ENCODE measurements around the gene SUMO2. TPM values are rescaled to one million over a fixed set of nuclear protein-coding genes. Genes with fewer than 3 reads are reported as not detected.

The SUMO2 gene
- total RNA-seq, 1 donor from 2014 or later: 679 TPM

DNA sequence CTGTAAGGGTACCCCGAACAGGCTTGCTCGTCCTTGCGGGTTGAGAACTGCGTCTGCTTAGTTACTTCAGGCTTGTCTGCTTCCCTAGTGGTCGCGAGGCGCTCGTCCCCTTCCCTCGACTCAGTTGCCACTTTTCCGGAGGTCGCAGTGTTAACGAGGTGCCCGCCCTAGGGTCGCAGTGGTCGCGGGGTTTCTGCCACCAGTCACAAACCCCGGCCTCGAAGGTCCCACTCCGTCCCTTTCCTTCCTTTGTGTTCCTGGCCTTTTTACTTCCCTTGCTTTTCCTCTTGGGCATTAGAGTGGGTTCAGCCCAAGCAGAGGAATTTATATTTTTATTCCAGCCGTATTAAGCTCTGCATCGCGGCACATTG is 23.0 kb upstream of the SUMO2 start:
- no peaks in the 10 kb centered on the region for H3K9me3 Mint-ChIP-seq
- peaks cover 22% of the 10 kb centered on the region for H3K36me3 Mint-ChIP-seq (ENCODE audit: low read depth)
- DNase-seq (ENCODE audit: low spot score): no peak
- H3K4me3 Mint-ChIP-seq (ENCODE audit: low read depth): peak overlapping the region; percentile 91
- H3K27ac Mint-ChIP-seq: peak overlapping the region; percentile 96
- H3K27me3 Mint-ChIP-seq (ENCODE audit: low read depth): no peaks in the 10 kb centered on the region
- intact Hi-C loops (cut with micrococcal nuclease): loop anchor here (2.0 to 10.0 kb wide), 2 partner anchors 23 to 49 kb away; partner anchors contain the start of gene SUMO2
- H3K4me1 Mint-ChIP-seq (ENCODE audit: low read depth): peaks cover 11% of the 10 kb centered on the region

DNA sequence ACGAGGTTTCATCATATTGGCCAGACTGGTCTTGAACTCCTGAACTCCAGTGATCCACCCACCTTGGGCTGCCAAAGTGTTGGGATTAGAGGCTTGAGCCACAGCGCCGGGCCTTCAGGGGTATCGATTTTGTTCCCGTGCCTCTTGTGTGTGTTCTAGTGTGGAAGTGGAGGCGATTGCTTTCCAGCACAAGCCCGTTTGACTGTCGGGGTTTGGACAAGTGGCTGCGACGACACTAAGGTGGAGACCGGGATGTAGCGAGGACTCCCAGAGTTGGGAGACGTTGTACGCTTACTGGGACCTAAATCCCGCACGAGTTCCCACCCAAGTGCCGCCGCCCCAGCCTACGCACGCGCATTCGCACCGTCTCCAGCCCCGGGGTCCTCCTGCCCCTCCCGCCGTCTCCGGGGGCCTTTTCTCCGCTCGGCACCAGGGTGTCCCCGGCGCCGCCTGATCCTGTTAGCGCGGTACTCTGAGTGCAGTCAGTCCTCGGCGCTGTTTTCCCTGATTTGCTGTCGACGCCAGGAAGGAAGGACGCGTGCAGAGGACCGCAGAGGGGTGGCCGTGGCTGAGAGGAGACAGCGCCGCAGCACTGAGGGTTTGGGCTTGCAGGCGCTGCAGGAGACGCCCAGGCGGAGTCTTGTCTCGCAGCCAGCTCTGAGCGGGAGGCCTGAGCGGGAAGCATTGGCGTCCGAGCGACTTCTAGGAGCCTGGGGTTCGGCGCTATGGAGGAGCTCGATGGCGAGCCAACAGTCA is 22.5 kb upstream of the SUMO2 start, which contains the start of gene NUP85:
Gene NUP85, plus strand, starts transcription at position 643 of the 756 bp plus-strand sequence. Its CDS starts 83 bp downstream, at position 726.
- H3K9me3 Mint-ChIP-seq: no peaks in the 10 kb centered on the region
- intact Hi-C loops (cut with micrococcal nuclease): loop anchor here (2.0 to 10.0 kb wide), 2 partner anchors 22 to 50 kb away; partner anchors contain the start of gene SUMO2
- peak within 1 kb of the TSS; percentile 91 for H3K4me3 Mint-ChIP-seq (ENCODE audit: low read depth)
- peaks cover 11% of the 10 kb centered on the region for H3K4me1 Mint-ChIP-seq (ENCODE audit: low read depth)
- peak within 1 kb of the TSS; percentile 96 for H3K27ac Mint-ChIP-seq
- DNase-seq (ENCODE audit: low spot score): peak; percentile 88
- no peaks in the 10 kb centered on the region for H3K27me3 Mint-ChIP-seq (ENCODE audit: low read depth)
- H3K36me3 Mint-ChIP-seq (ENCODE audit: low read depth): peaks cover 18% of the 10 kb centered on the region

DNA sequence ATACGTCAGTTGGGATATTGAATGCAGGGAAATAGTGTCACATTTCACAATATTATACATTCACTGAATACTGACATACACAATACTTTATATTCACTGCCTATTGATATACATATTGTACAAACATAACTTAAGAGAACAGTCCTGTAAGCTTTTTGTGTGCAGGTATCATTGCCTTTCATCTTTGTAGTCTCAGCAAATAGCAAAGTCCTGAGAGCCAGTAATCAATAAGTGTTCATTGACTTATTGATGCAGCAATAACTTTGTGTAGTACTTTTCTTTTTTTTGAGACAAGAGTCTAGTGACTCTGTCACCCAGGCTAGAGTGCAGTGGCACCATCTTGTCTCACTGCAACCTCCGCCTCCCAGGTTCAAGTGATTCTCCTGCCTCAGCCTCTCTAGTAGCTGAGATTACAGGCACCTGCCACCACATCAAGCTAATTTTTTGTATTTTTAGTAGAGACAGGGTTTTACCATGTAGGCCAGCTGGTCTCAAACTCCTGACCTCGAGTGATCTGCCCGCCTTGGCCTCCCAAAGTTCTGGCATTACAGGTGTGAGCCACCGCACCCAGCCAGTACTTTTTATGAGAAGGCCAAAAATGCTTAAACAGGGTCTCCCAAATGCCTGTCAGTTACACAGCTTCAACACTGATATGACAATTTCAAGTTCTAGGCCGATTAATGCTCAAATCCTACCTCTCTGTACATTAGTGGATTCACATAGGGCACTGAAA is 17.3 kb upstream of the SUMO2 start:
- Mint-ChIP-seq H3K4me1 (ENCODE audit: low read depth) (peaks cover 5% of the 10 kb centered on the region), H3K27ac (no peak overlapping the region), H3K27me3 (ENCODE audit: low read depth) (no peaks in the 10 kb centered on the region), H3K36me3 (ENCODE audit: low read depth) (no peaks in the 10 kb centered on the region), H3K9me3 (no peaks in the 10 kb centered on the region), H3K4me3 (ENCODE audit: low read depth) (no peak overlapping the region)
- no peak for DNase-seq (ENCODE audit: low spot score)
- intact Hi-C loops (cut with micrococcal nuclease): loop anchor here (5.0 to 10.0 kb wide), 4 partner anchors 48 to 238 kb away; partner anchors contain the start of genes ATP5PD, JPT1 and KCTD2

DNA sequence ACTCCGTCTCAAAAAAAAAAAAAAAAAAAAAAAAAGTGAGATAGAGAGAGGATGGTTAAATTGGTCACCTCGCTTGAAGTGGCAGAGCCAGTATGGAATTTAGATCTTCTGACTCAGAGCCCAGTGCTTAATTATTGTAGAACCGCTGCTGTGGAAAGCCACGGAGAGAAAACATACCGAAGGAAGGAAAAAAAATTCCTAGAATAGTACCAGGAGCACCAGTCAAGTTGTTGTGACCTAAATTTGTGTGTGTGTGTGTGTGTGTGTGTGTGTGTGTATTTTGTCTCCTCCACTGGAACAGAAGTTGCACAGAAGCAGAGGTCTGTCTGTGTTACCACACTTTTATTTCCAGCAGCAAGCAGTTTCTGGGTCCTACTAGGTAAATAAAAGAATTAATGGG is 12.1 kb upstream of the SUMO2 start:
- H3K27ac Mint-ChIP-seq: no peak overlapping the region
- no peak for DNase-seq (ENCODE audit: low spot score)
- intact Hi-C loops (cut with micrococcal nuclease): no loop called here
- H3K4me3 Mint-ChIP-seq (ENCODE audit: low read depth): no peak overlapping the region
- no peaks in the 10 kb centered on the region for H3K36me3 Mint-ChIP-seq (ENCODE audit: low read depth)
- no peaks in the 10 kb centered on the region for H3K9me3 Mint-ChIP-seq
- H3K27me3 Mint-ChIP-seq (ENCODE audit: low read depth): no peaks in the 10 kb centered on the region
- H3K4me1 Mint-ChIP-seq (ENCODE audit: low read depth): no peaks in the 10 kb centered on the region

DNA sequence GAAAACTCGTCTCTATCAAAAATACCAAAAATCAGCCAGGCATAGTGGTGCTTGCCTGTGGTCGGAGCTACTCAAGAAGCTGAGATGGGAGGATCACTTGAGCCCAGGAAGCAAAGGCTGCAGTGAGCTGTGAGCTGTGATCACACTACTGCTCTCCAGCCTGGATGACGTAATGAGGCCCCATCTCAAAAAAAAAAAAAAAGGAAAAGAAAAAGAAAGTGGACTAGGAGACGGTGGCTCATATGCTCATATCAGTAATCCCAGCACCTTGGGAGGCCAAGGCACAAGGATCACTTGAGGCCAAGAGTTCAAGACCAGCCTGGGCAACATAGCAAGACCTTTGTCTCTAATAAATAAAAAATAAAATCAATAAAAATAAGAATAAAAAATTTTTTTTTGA is 8.8 kb upstream of the SUMO2 start:
- intact Hi-C loops (cut with micrococcal nuclease): no loop called here
- Mint-ChIP-seq H3K27ac (no peak overlapping the region), H3K9me3 (no peaks in the 10 kb centered on the region), H3K4me3 (ENCODE audit: low read depth) (no peak overlapping the region), H3K4me1 (ENCODE audit: low read depth) (peaks cover 12% of the 10 kb centered on the region), H3K36me3 (ENCODE audit: low read depth) (no peaks in the 10 kb centered on the region), H3K27me3 (ENCODE audit: low read depth) (no peaks in the 10 kb centered on the region)
- no peak for DNase-seq (ENCODE audit: low spot score)

DNA sequence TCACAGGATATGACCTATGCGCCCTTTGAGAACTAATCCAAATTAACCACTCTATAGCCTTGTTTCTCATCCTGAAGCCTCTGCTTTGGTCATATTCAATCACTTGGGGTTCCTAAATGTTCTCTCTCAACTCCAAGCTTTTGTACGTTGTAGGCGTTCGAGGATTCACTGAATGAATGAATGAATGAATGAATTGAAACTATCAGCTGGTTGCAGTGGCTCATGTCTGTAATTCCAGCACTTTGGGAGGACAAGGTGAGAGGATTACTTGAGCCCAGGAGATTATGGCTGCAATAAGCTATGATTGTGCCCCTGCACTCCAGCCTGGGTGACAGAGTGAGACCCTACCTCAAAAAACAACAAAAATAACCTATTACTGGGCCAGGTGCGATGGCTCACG is 5.9 kb upstream of the SUMO2 start:
- peak overlapping the region; percentile 89 for H3K27ac Mint-ChIP-seq
- H3K27me3 Mint-ChIP-seq (ENCODE audit: low read depth): no peaks in the 10 kb centered on the region
- H3K4me3 Mint-ChIP-seq (ENCODE audit: low read depth): no peak overlapping the region
- H3K4me1 Mint-ChIP-seq (ENCODE audit: low read depth): peaks cover 23% of the 10 kb centered on the region
- intact Hi-C loops (cut with micrococcal nuclease): loop anchor here (10.0 kb wide), 1 partner anchor 54 kb away; the partner anchor contains the start of gene NT5C
- DNase-seq (ENCODE audit: low spot score): no peak
- H3K36me3 Mint-ChIP-seq (ENCODE audit: low read depth): no peaks in the 10 kb centered on the region
- H3K9me3 Mint-ChIP-seq: no peaks in the 10 kb centered on the region

DNA sequence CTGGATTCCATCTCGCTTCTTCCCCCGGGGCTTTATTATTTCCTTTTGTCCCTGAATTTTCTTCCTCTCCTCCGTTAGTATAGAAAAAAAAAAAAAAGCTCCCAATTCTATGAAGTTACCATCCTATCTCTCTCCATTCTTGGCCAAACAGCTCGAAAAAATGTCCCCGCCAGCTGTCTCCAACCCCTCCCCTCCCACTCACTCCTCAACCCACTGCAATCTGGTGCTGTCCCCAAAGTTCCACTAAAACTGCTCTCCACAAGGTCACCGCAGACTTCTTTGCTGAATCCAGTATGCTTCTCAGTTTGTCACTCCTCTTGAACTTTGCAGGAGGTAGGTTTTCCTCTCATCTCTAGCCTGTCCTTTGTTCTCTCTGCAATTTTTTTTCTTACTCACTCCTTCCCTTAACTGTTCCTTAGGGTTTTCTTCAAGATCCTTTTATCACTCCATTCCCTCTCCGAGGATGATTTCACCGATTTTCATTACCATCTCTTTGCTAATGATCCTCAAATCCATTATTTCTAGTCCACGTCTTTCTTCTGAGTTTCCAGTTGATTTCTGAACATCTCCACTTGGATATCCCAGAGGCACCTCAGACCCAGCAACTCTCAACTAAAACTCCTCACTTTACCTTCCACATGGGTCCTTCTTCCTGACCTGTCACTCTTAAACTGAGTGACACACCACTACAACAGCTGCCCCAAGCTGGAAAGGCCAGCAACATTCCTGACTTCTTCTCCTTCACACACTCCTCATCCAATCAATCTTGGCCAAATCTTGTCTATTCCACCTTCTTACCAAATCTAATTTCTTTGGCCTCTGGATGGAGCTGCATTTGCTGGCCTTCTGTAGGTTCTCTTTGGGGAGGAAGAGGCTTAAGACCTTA is 1.5 kb upstream of the SUMO2 start:
- Mint-ChIP-seq H3K36me3 (ENCODE audit: low read depth) (peaks cover 23% of the 10 kb centered on the region), H3K4me1 (ENCODE audit: low read depth) (peaks cover 33% of the 10 kb centered on the region), H3K4me3 (ENCODE audit: low read depth) (peak overlapping the region; percentile 39), H3K27me3 (ENCODE audit: low read depth) (no peaks in the 10 kb centered on the region), H3K27ac (peak overlapping the region; percentile 98), H3K9me3 (no peaks in the 10 kb centered on the region)
- intact Hi-C loops (cut with micrococcal nuclease): loop anchor here (1.0 to 10.0 kb wide), 4 partner anchors 21 to 78 kb away; partner anchors contain the start of genes GGA3, JPT1, MRPS7 and NT5C
- DNase-seq (ENCODE audit: low spot score): no peak

DNA sequence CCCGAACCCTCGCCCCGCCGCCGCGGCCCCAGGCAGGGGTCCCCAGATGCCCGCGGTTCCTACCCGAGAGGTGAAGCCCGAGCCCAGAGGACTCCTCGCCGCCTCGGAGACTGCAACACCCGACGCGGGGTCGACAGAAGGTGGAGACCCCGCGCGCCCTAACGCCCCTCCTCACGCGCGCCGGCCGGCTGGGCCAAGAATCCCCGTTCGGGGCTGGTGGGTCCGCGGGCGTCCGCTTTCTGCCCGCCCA is 515 bp downstream of the SUMO2 start:
- Mint-ChIP-seq H3K27me3 (ENCODE audit: low read depth) (no peaks in the 10 kb centered on the region), H3K4me3 (ENCODE audit: low read depth) (peak overlapping the region; percentile 88), H3K4me1 (ENCODE audit: low read depth) (peaks cover 28% of the 10 kb centered on the region), H3K27ac (peak overlapping the region; percentile 61), H3K36me3 (ENCODE audit: low read depth) (peaks cover 30% of the 10 kb centered on the region), H3K9me3 (no peaks in the 10 kb centered on the region)
- no peak for DNase-seq (ENCODE audit: low spot score)
- intact Hi-C loops (cut with micrococcal nuclease): loop anchor here (2.0 to 10.0 kb wide), 3 partner anchors 23 to 80 kb away; partner anchors contain the start of genes GGA3, MRPS7, NT5C and NUP85

DNA sequence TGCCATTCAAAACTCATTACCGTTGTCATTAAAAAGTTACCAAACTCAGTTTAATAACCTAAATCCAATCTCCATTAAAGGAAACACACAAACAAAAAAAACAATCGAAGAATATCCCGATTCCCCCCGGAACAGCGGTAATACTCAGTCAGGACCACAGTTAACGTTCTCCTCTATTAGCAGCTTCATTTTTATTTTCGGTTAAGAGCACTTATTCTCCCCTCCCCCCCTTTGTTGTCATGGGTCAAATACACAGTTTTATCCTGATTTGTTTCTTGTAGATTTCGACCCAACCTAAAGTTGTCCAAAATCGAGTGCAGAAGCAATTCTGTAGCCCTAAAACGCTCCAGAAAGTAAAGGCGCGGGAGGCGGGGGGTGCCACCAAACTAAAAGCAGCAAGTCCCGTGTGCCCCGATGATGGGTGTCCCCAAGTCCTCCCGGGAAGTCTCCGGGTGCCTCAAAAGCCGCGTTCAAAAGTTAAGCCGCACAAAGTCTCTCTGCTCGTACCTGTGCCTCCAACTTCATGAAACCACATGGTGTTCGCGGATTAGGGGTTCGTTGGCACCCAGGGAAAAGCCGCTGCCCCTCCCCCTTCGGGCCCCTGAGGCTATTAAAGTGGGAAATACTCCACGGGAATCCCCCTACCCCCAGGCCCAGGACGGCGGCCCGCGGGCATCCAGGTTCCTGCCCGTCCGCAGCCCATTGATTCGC is 996 bp downstream of the SUMO2 start:
- Mint-ChIP-seq H3K4me3 (ENCODE audit: low read depth) (peak overlapping the region; percentile 88), H3K4me1 (ENCODE audit: low read depth) (peaks cover 29% of the 10 kb centered on the region), H3K9me3 (no peaks in the 10 kb centered on the region), H3K27ac (peak overlapping the region; percentile 61), H3K27me3 (ENCODE audit: low read depth) (no peaks in the 10 kb centered on the region), H3K36me3 (ENCODE audit: low read depth) (peaks cover 32% of the 10 kb centered on the region)
- intact Hi-C loops (cut with micrococcal nuclease): loop anchor here (2.0 to 10.0 kb wide), 3 partner anchors 23 to 81 kb away; partner anchors contain the start of genes GGA3, MRPS7, NT5C and NUP85
- DNase-seq (ENCODE audit: low spot score): peak; percentile 36

DNA sequence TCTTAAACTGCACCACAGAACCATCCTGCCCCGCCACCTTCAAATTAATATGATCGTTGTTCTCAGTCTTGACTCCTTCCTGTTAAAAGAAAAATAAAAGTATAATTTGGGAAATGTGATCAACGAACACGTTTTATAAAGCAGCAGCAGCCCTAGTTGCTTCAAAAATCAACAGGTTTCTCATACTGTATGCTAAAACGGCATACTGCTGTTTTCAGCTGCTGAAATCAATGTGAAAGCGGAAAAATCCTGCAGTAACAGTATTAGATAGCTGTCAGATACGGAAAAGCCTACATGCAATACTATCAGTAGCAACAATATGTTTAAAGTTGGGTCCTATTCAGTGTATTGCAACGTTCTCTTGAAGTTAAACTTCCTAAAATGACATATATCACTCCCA is 1.6 kb downstream of the SUMO2 start:
- no peaks in the 10 kb centered on the region for H3K9me3 Mint-ChIP-seq
- H3K4me1 Mint-ChIP-seq (ENCODE audit: low read depth): peaks cover 32% of the 10 kb centered on the region
- intact Hi-C loops (cut with micrococcal nuclease): loop anchor here (5.0 to 10.0 kb wide), 2 partner anchors 46 to 81 kb away; partner anchors contain the start of genes GGA3, MRPS7 and NT5C
- H3K27me3 Mint-ChIP-seq (ENCODE audit: low read depth): no peaks in the 10 kb centered on the region
- peak overlapping the region; percentile 88 for H3K4me3 Mint-ChIP-seq (ENCODE audit: low read depth)
- peaks cover 37% of the 10 kb centered on the region for H3K36me3 Mint-ChIP-seq (ENCODE audit: low read depth)
- no peak for DNase-seq (ENCODE audit: low spot score)
- peak overlapping the region; percentile 61 for H3K27ac Mint-ChIP-seq

DNA sequence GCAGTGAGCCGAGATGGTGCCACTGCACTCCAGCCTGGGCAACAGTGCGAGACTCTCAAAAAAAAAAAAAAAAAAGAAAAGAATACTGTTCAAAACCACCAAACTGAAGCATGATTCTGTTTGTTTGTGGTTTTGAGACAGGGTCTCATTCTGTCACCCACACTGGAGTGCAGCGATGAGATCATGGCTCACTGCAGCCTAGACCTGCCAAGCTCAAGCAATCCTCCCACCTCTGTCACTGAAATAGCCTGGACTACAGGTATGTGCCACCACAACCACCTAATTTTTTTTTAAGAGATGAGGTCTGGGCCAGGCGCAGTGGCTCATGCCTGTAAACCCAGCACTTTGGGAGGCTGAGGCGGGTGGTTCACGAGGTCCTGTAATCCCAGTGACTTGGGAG is 4.3 kb downstream of the SUMO2 start:
- H3K27ac Mint-ChIP-seq: no peak overlapping the region
- H3K36me3 Mint-ChIP-seq (ENCODE audit: low read depth): peaks cover 53% of the 10 kb centered on the region
- DNase-seq (ENCODE audit: low spot score): no peak
- no peaks in the 10 kb centered on the region for H3K27me3 Mint-ChIP-seq (ENCODE audit: low read depth)
- H3K4me1 Mint-ChIP-seq (ENCODE audit: low read depth): peaks cover 22% of the 10 kb centered on the region
- no peak overlapping the region for H3K4me3 Mint-ChIP-seq (ENCODE audit: low read depth)
- H3K9me3 Mint-ChIP-seq: no peaks in the 10 kb centered on the region
- intact Hi-C loops (cut with micrococcal nuclease): no loop called here

DNA sequence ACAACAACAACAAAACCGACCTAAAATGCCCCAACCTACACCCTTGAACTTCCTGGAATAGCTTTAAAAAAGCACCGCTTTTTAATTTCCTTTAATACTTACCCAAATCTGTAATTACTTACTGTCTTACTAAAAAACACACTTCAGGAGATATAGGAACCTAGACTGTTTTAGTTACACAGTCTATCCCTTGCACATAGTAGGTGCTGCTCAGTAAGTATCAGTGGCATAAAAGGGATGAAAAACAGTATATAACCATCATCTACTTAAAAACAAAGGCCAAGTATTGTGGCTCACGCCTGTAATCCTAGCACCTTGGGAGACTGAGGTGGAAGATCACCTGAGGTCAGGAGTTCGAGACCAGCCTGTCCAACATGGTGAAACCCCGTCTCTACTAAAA is 6.1 kb downstream of the SUMO2 start:
- no peak for DNase-seq (ENCODE audit: low spot score)
- intact Hi-C loops (cut with micrococcal nuclease): no loop called here
- no peak overlapping the region for H3K4me3 Mint-ChIP-seq (ENCODE audit: low read depth)
- peaks cover 64% of the 10 kb centered on the region for H3K36me3 Mint-ChIP-seq (ENCODE audit: low read depth)
- H3K27ac Mint-ChIP-seq: no peak overlapping the region
- H3K27me3 Mint-ChIP-seq (ENCODE audit: low read depth): no peaks in the 10 kb centered on the region
- H3K4me1 Mint-ChIP-seq (ENCODE audit: low read depth): peaks cover 24% of the 10 kb centered on the region
- no peaks in the 10 kb centered on the region for H3K9me3 Mint-ChIP-seq
